GM23338 (cell line): Measurements from ENCODE around the gene BTNL8. TPM values are rescaled to one million over a fixed set of nuclear protein-coding genes. Genes with fewer than 3 reads are reported as not detected.

Experiments used
- ATAC-seq: fragments of 200-7000 bp; cut with Tn5 transposase; 3 replicates; pipeline ENCODE4 v1.9.1; 2020
- DNase-seq: peaks from one replicate; pipeline ENCODE4 v3.0.0-alpha.2; 2015; ENCODE audit warnings: low spot score
- H2AFZ ChIP-seq: fragments of 200-600 bp; sonication (generic); 2 replicates; pipeline ENCODE4 v1.8.0; 2016; ENCODE audit warnings: antibody characterized with exemption, mild to moderate bottlenecking, moderate library complexity
- H3F3A ChIP-seq: fragments of 200-600 bp; sonication (generic); replicated peaks from 2 replicates; pipeline ENCODE4 v1.8.0; 2017; ENCODE audit warnings: antibody characterized with exemption, mixed run types, low read depth
- H3K27ac ChIP-seq: fragments of 200-600 bp; sonication (generic); 2 replicates; pipeline ENCODE4 v1.6.1; 2016; ENCODE audit warnings: low read depth
- H3K27me3 ChIP-seq: fragments of 200-600 bp; sonication (generic); 2 replicates; pipeline ENCODE4 v1.8.0; 2016; ENCODE audit warnings: mild to moderate bottlenecking, mixed run types, moderate library complexity; ENCODE audit not compliant: insufficient read depth
- H3K36me3 ChIP-seq: fragments of 200-600 bp; sonication (generic); 2 replicates; pipeline ENCODE4 v1.8.0; 2016; ENCODE audit warnings: mild to moderate bottlenecking; ENCODE audit not compliant: insufficient read depth
- H3K4me1 ChIP-seq: fragments of 200-600 bp; sonication (generic); 2 replicates; pipeline ENCODE4 v1.8.0; 2016; ENCODE audit warnings: mild to moderate bottlenecking, moderate library complexity; ENCODE audit not compliant: insufficient read depth
- H3K4me2 ChIP-seq: fragments of 200-600 bp; sonication (generic); 2 replicates; pipeline ENCODE4 v1.7.1; 2017; ENCODE audit warnings: mixed run types
- H3K4me3 ChIP-seq: fragments of 200-600 bp; sonication (generic); 2 replicates; pipeline ENCODE4 v1.6.1; 2016; ENCODE audit warnings: mixed run types
- H3K79me2 ChIP-seq: fragments of 200-600 bp; sonication (generic); replicated peaks from 2 replicates; pipeline ENCODE4 v1.8.0; 2017; ENCODE audit warnings: mild to moderate bottlenecking; ENCODE audit not compliant: insufficient read depth
- H3K9me2 ChIP-seq: fragments of 200-600 bp; sonication (generic); 2 replicates; pipeline ENCODE4 v1.8.0; 2017; ENCODE audit not compliant: insufficient read depth
- H4K20me1 ChIP-seq: fragments of 200-600 bp; sonication (generic); replicated peaks from 2 replicates; pipeline ENCODE4 v1.8.0; 2017; ENCODE audit warnings: mild to moderate bottlenecking; ENCODE audit not compliant: insufficient read depth
- H3K27ac Mint-ChIP-seq: 2 replicates; pipeline ENCODE4 v1.8.0; 2020; ENCODE audit warnings: inconsistent platforms, mild to moderate bottlenecking, moderate library complexity, mixed read lengths
- H3K27me3 Mint-ChIP-seq: 3 replicates; pipeline ENCODE4 v1.8.0; 2022; ENCODE audit warnings: low read depth, mild to moderate bottlenecking, moderate library complexity, mixed read lengths, inconsistent platforms; ENCODE audit not compliant: insufficient read depth, poor library complexity
- H3K36me3 Mint-ChIP-seq: 3 replicates; pipeline ENCODE4 v1.8.0; 2021; ENCODE audit warnings: low read depth, mild to moderate bottlenecking, inconsistent platforms, moderate library complexity, mixed read lengths
- H3K4me1 Mint-ChIP-seq: 3 replicates; pipeline ENCODE4 v1.8.0; 2020; ENCODE audit warnings: mild to moderate bottlenecking, inconsistent platforms, mixed read lengths
- H3K4me3 Mint-ChIP-seq: 3 replicates; pipeline ENCODE4 v1.8.0; 2021; ENCODE audit warnings: moderate library complexity, mild to moderate bottlenecking, inconsistent platforms, mixed read lengths
- H3K9me3 Mint-ChIP-seq: 3 replicates; pipeline ENCODE4 v1.8.0; 2020; ENCODE audit warnings: moderate library complexity, mild to moderate bottlenecking, inconsistent platforms, mixed read lengths
- CREB1 ChIP-seq: fragments of 250-450 bp; sonication (Bioruptor Pico); IDR thresholded peaks from 2 replicates; pipeline ENCODE4 v1.5.0; 2020; ENCODE audit warnings: low read depth, mild to moderate bottlenecking, moderate library complexity
- CTCF ChIP-seq, 2 experiments: fragments of 200-600 bp in 1 of 2; sonication (generic) in 1 of 2; conservative IDR thresholded peaks; 2 replicates each; pipeline versions ENCODE4 v1.5.1 to v1.6.1; 2016 to 2017; ENCODE audit warnings: antibody characterized with exemption in 2 of 2, low read depth in 2 of 2, mild to moderate bottlenecking in 2 of 2, moderate library complexity in 1 of 2
- ETS1 ChIP-seq: IDR thresholded peaks from 2 replicates; pipeline ENCODE4 v1.6.1; 2016; ENCODE audit warnings: antibody characterized with exemption
- EZH2 ChIP-seq: fragments of 200-600 bp; sonication (generic); IDR thresholded peaks from one replicate; pipeline ENCODE4 v1.8.0; 2017; ENCODE audit warnings: antibody characterized with exemption, mild to moderate bottlenecking, low read depth; ENCODE audit not compliant: unreplicated experiment
- EZH2phosphoT487 ChIP-seq: fragments of 200-600 bp; sonication (generic); IDR thresholded peaks from one replicate; pipeline ENCODE4 v1.8.1; 2018; ENCODE audit warnings: antibody characterized with exemption; ENCODE audit not compliant: unreplicated experiment
- JUNB ChIP-seq: IDR thresholded peaks from one replicate; pipeline ENCODE4 v1.6.1; 2016; ENCODE audit warnings: antibody characterized with exemption; ENCODE audit not compliant: unreplicated experiment
- NANOG ChIP-seq: IDR thresholded peaks from 2 replicates; pipeline ENCODE4 v1.6.1; 2016; ENCODE audit warnings: antibody characterized with exemption, borderline replicate concordance
- ZNF114 ChIP-seq: fragments of 250-450 bp; sonication (Bioruptor Pico); IDR thresholded peaks from 2 replicates; pipeline ENCODE4 v1.5.0; 2020; ENCODE audit warnings: mild to moderate bottlenecking, moderate library complexity
- ZNF331 ChIP-seq: fragments of 250-450 bp; sonication (Bioruptor Pico); IDR thresholded peaks from 2 replicates; pipeline ENCODE4 v1.5.0; 2020; ENCODE audit warnings: low read depth, mild to moderate bottlenecking, moderate library complexity
- polyA plus RNA-seq: library from polyadenylated mRNA; unstranded; fragments of >200 nt; fragmentation: Nextera tagmentation; extraction: Ambion mirVana; gene quantifications from 2 replicates; pipeline ENCODE4 v1.2.1, GENCODE V29; 2016
- total RNA-seq: library from RNA; depleted of rRNA; stranded (reverse); fragments of >200 nt; shearing (Covaris generic); gene quantifications from 2 replicates; pipeline ENCODE4 v1.2.3, GENCODE V29; 2014

BTNL8 gene
- total and polyA plus RNA-seq, 2 experiments from 2014 or later = 0.23 TPM; not detected in 1

DNA sequence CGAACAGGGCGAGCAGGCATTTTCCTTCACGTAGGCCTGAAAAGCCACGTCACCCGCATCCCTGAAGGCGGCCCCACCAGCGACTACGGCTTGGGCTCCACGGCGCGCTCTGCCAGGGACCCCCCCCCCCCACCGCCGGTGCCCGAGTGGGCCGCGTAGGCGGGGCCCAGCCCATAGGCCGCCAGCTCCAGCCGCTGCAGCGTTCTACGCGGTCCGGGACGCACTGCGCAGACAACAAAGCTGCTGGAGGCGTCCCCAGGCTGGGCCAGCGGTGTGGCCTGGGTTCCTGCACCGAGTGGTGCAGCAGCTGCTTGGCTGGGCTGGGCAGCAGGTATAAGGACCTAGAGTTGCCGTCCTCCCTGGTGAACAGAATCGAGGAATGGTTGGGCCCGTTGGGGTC lies 71.4 kb downstream of the BTNL8 start:
- TF ChIP-seq EZH2 (no peak), JUNB (no peak), ETS1 (no peak), ZNF114 (CRISPR knock-in tag) (no peak), CREB1 (CRISPR knock-in tag) (no peak), NANOG (no peak), ZNF331 (CRISPR knock-in tag) (no peak), CTCF (conservative IDR thresholded peaks at IDR 0.05; ENCODE audit: low read depth in 2 of 2) (no peak), EZH2phosphoT487 (no peak)
- no peak for ATAC-seq

DNA sequence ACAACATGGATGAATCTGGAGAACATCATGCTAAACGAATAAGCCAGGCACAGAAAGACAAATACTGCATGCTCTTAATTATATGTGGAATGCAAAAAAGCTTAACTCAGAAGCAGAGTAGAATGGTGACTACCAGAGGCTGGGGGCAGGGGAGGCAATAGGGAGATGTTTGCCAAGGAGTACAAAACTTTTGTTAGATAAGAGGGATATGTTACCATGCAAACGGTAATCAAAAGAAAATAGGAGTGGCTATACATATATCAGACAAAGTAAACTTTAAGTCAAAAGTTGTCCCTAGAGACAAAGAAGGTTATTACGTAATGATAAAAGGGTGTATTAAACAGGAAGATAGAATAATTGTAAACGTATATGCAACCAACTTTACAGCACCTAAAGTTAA lies 71.9 kb downstream of the BTNL8 start:
- Mint-ChIP-seq H3K4me3 (no peak overlapping the region), H3K9me3 (no peaks in the 10 kb centered on the region), H3K36me3 (no peaks in the 10 kb centered on the region), H3K4me1 (no peaks in the 10 kb centered on the region), H3K27ac (no peak overlapping the region), H3K27me3 (no peaks in the 10 kb centered on the region)
- H3K27ac ChIP-seq = no peak overlapping the region
- H3K4me2 ChIP-seq = no peak overlapping the region
- H3K79me2 ChIP-seq = no peaks in the 10 kb centered on the region
- no peaks in the 10 kb centered on the region for H3K9me2 ChIP-seq
- H3K4me1 ChIP-seq = no peaks in the 10 kb centered on the region
- H3K27me3 ChIP-seq = no peaks in the 10 kb centered on the region
- no peak for ATAC-seq
- H3K4me3 ChIP-seq = no peak overlapping the region
- H3K36me3 ChIP-seq = no peaks in the 10 kb centered on the region
- no peaks in the 10 kb centered on the region for H4K20me1 ChIP-seq
- no peak overlapping the region for H2AFZ ChIP-seq
- no peak for TF ChIP-seq ZNF114 (CRISPR knock-in tag)
- no peak for TF ChIP-seq CTCF (conservative IDR thresholded peaks at IDR 0.05; ENCODE audit: low read depth in 2 of 2)
- TF ChIP-seq CREB1 (CRISPR knock-in tag) = no peak
- no peak for TF ChIP-seq EZH2phosphoT487
- TF ChIP-seq EZH2 = no peak
- DNase-seq = no peak
- H3F3A ChIP-seq = no peaks in the 10 kb centered on the region

More for the DNA sequence above, 71.4 kb downstream of the BTNL8 start:
- H2AFZ ChIP-seq = no peak overlapping the region
- no peaks in the 10 kb centered on the region for H3F3A ChIP-seq
- H3K27ac ChIP-seq = no peak overlapping the region
- H3K4me3 Mint-ChIP-seq = no peak overlapping the region
- no peaks in the 10 kb centered on the region for H3K27me3 ChIP-seq
- no peaks in the 10 kb centered on the region for H3K27me3 Mint-ChIP-seq
- H3K9me3 Mint-ChIP-seq = no peaks in the 10 kb centered on the region
- DNase-seq = no peak
- H3K4me1 Mint-ChIP-seq = no peaks in the 10 kb centered on the region
- H3K79me2 ChIP-seq = no peaks in the 10 kb centered on the region
- H3K4me2 ChIP-seq = no peak overlapping the region
- H3K36me3 Mint-ChIP-seq = no peaks in the 10 kb centered on the region
- no peaks in the 10 kb centered on the region for H3K9me2 ChIP-seq
- H3K4me1 ChIP-seq = no peaks in the 10 kb centered on the region
- H3K36me3 ChIP-seq = no peaks in the 10 kb centered on the region
- H3K27ac Mint-ChIP-seq = no peak overlapping the region
- H4K20me1 ChIP-seq = no peaks in the 10 kb centered on the region
- H3K4me3 ChIP-seq = no peak overlapping the region
